ENCODE data around the gene UNC5C. TPM values are rescaled to one million over a fixed set of nuclear protein-coding genes. Genes with fewer than 3 reads are reported as not detected.

UNC5C gene
- total RNA-seq, 3 donors from 2014 or later = 6.2 to 20.9 (median 6.2) TPM

DNA sequence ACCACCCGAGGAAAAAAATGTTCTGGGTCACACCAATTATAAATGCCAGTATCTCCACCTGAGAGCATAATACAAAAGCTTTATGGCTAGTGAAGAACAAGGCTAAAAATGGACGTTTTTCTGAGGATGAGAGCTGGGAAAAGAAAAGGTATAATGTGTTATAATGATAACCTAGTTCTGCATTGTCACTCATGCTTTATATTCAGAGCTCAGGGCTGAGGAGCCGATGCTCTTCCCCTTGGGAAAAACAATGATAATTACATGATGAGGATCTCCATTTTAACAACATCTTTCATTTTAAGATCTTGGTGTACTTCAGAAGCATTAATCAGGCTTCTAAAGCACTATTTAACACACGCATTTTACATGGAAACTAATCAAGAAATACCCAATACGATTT lies 333.7 kb downstream of the UNC5C start:
- Histone ChIP-seq H3K27me3 (no peaks in the 10 kb centered on the region), H3K27ac (no peak overlapping the region), H3K4me1 (no peaks in the 10 kb centered on the region), H3K9me3 (no peaks in the 10 kb centered on the region), H3K36me3 (no peaks in the 10 kb centered on the region), H3K4me3 (no peak overlapping the region)
- DNase-seq (ENCODE audit: low spot score in 2 of 2) = no peak
- no peak for TF ChIP-seq POLR2AphosphoS5 (IDR thresholded peaks at IDR 0.05)
- no peak for TF ChIP-seq POLR2A (IDR thresholded peaks at IDR 0.05)
- TF ChIP-seq, protein P1, sequence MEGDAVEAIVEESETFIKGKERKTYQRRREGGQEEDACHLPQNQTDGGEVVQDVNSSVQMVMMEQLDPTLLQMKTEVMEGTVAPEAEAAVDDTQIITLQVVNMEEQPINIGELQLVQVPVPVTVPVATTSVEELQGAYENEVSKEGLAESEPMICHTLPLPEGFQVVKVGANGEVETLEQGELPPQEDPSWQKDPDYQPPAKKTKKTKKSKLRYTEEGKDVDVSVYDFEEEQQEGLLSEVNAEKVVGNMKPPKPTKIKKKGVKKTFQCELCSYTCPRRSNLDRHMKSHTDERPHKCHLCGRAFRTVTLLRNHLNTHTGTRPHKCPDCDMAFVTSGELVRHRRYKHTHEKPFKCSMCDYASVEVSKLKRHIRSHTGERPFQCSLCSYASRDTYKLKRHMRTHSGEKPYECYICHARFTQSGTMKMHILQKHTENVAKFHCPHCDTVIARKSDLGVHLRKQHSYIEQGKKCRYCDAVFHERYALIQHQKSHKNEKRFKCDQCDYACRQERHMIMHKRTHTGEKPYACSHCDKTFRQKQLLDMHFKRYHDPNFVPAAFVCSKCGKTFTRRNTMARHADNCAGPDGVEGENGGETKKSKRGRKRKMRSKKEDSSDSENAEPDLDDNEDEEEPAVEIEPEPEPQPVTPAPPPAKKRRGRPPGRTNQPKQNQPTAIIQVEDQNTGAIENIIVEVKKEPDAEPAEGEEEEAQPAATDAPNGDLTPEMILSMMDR (IDR thresholded peaks at IDR 0.05) = no peak
- intact Hi-C loops (cut with DNase I; ENCODE audit: low total_unique reads) = no loop called here

DNA sequence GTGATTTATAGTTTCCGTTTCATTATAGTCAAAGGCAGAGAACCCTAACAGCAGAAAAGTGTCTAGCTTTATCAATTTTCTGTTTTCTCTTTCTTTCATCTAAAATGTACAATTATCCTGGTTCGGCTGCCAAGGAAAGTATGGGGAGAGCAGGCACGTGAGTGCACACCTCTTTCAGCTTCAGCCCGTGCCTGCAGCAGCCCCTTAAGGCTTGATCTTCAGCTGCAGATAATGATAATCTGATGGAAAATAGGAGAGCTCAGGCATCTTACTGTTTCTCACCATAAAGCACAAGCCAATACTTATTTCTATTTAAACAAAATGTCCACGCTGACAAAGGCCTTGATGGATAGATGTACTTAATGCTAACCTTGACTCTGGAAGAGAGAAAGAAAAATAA lies 334.4 kb downstream of the UNC5C start:
- intact Hi-C loops (cut with DNase I; ENCODE audit: low total_unique reads) = no loop called here
- H3K9me3 ChIP-seq = no peaks in the 10 kb centered on the region
- H3K36me3 ChIP-seq = no peaks in the 10 kb centered on the region
- TF ChIP-seq, protein P1 (IDR thresholded peaks at IDR 0.05) = no peak
- TF ChIP-seq POLR2AphosphoS5 (IDR thresholded peaks at IDR 0.05) = no peak
- no peak for TF ChIP-seq POLR2A (IDR thresholded peaks at IDR 0.05)
- H3K27me3 ChIP-seq = no peaks in the 10 kb centered on the region
- no peak for DNase-seq (ENCODE audit: low spot score in 2 of 2)
- no peak overlapping the region for H3K4me3 ChIP-seq
- H3K4me1 ChIP-seq = no peaks in the 10 kb centered on the region
- H3K27ac ChIP-seq = no peak overlapping the region

DNA sequence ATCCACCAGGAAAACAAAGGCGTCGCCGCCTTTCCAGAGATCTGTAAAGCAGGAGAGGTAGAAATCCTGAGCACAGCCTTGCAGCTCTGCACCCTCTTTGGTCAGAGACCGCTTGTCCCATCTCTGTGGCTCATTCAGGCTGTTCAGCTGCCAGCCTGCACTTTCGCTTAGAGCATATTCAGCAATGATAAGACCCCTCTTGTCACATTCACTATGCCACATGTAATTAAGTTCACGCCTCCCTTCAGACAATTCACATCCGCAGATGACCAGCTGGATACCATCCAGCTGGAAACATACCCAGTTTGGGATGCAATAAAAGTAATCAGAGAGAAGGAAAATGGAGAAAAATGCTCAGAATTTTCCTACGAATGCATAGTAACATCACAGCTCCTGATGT lies 335.4 kb downstream of the UNC5C start:
- Histone ChIP-seq H3K9me3 (no peaks in the 10 kb centered on the region), H3K4me1 (no peaks in the 10 kb centered on the region), H3K4me3 (no peak overlapping the region), H3K27ac (no peak overlapping the region), H3K36me3 (no peaks in the 10 kb centered on the region), H3K27me3 (no peaks in the 10 kb centered on the region)
- intact Hi-C loops (cut with DNase I; ENCODE audit: low total_unique reads) = no loop called here
- TF ChIP-seq, protein P1 (IDR thresholded peaks at IDR 0.05) = no peak
- TF ChIP-seq POLR2AphosphoS5 (IDR thresholded peaks at IDR 0.05) (no peak), POLR2A (IDR thresholded peaks at IDR 0.05) (no peak)
- DNase-seq (ENCODE audit: low spot score in 2 of 2) = no peak

DNA sequence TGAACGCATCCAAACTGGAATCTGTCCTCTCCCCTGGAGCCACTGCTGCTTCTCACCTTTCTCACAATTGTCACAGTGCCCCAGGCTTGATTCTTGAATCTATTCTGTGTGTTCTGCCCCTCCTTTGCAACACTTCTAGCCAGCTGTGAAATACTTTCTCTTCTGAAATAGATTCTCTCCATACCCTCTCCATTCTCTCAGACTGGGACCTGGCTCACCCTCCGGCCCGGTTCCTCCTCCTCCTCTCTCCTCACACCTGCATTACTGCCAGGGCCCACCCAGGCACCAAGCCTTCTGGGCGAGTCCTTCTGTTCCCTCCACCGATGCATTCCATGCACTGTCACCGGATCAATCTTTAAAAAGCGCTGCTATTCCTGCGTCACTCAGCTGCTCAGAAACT lies 336.1 kb downstream of the UNC5C start:
- H3K27ac ChIP-seq = no peak overlapping the region
- no peak for DNase-seq (ENCODE audit: low spot score in 2 of 2)
- H3K27me3 ChIP-seq = no peaks in the 10 kb centered on the region
- TF ChIP-seq POLR2AphosphoS5 (IDR thresholded peaks at IDR 0.05) = no peak
- TF ChIP-seq, protein P1 (IDR thresholded peaks at IDR 0.05) = no peak
- TF ChIP-seq POLR2A (IDR thresholded peaks at IDR 0.05) = no peak
- intact Hi-C loops (cut with DNase I; ENCODE audit: low total_unique reads) = no loop called here
- no peak overlapping the region for H3K4me3 ChIP-seq
- no peaks in the 10 kb centered on the region for H3K4me1 ChIP-seq
- H3K9me3 ChIP-seq = no peaks in the 10 kb centered on the region
- no peaks in the 10 kb centered on the region for H3K36me3 ChIP-seq

DNA sequence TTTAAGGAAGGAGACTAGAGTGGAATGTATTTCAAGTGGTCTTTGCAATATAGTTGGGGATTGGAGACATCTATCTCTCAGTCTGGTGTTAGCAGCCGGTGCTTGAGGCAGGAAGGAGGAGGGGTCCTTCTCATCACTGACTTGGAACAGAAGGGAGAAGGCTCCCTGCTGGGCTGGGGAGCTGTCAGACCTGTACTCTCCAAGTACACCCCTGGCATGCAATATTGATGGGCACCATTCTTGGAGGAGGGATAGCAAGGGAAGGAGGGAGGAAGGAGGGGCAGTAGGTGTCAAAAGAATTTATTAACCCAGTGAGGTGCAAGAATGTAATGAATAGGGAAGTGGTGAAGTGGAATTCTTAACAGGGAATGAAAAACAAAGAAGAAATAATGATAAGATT lies 338.8 kb downstream of the UNC5C start:
- Histone ChIP-seq H3K9me3 (no peaks in the 10 kb centered on the region), H3K27ac (no peak overlapping the region), H3K36me3 (no peaks in the 10 kb centered on the region), H3K4me1 (no peaks in the 10 kb centered on the region), H3K27me3 (no peaks in the 10 kb centered on the region), H3K4me3 (no peak overlapping the region)
- TF ChIP-seq POLR2AphosphoS5 (IDR thresholded peaks at IDR 0.05) = no peak
- TF ChIP-seq POLR2A (IDR thresholded peaks at IDR 0.05) = no peak
- no peak for DNase-seq (ENCODE audit: low spot score in 2 of 2)
- intact Hi-C loops (cut with DNase I; ENCODE audit: low total_unique reads) = no loop called here

DNA sequence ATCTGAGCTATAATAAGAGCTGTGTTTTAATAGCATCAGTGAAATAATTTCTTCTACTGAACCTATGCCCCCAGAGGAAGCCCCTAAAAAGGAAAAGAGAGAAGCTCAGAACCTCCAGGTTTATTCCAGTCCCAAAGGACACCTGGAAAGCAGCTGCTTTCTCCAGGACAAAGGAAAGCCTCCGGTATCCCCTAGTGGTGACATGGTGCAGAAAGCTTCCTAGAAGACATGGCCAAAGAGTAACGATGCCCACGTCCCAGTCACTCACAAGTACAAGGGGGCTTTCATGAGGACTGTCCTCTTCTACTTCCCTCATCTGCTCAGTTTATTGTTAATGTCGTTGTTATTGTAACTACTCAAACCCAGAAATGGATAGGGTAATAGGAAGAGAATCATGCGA lies 343.9 kb downstream of the UNC5C start:
- H3K27ac ChIP-seq = no peak overlapping the region
- TF ChIP-seq POLR2A (IDR thresholded peaks at IDR 0.05) (no peak), POLR2AphosphoS5 (IDR thresholded peaks at IDR 0.05) (no peak)
- TF ChIP-seq, protein P1 (IDR thresholded peaks at IDR 0.05) = no peak
- no peak for DNase-seq (ENCODE audit: low spot score in 2 of 2)
- H3K36me3 ChIP-seq = no peaks in the 10 kb centered on the region
- H3K4me1 ChIP-seq = no peaks in the 10 kb centered on the region
- intact Hi-C loops (cut with DNase I; ENCODE audit: low total_unique reads) = no loop called here
- no peak overlapping the region for H3K4me3 ChIP-seq
- no peaks in the 10 kb centered on the region for H3K9me3 ChIP-seq
- H3K27me3 ChIP-seq = no peaks in the 10 kb centered on the region

Measured in breast epithelium (tissue), 4 donors.